Measurements from ENCODE around the gene PBX3. TPM values are rescaled to one million over a fixed set of nuclear protein-coding genes. Genes with fewer than 3 reads are reported as not detected.

PBX3 gene
- total and polyA plus RNA-seq, 2 donors (not counting 1 experiment from before 2014, with no cell fraction given) = 35.8 to 51.8 TPM

- peaks cover 2% of the 10 kb centered on the region for H3K4me1 ChIP-seq (ENCODE audit: control insufficient read depth, extremely low read depth, insufficient read depth, low read length)
- peak in 1 of 2 donors; percentile 82 for DNase-seq (ENCODE audit: low read depth in 2 of 2)
- no peak overlapping the region for H2AFZ ChIP-seq (ENCODE audit: low read length)
- H3K9me3 ChIP-seq (ENCODE audit: control insufficient read depth, insufficient read depth, low read depth, low read length) = no peaks in the 10 kb centered on the region
- H3K27me3 ChIP-seq (ENCODE audit: control insufficient read depth, insufficient read depth, low read length) = no peaks in the 10 kb centered on the region
- H3K36me3 ChIP-seq (ENCODE audit: control insufficient read depth, insufficient read depth, low read length) = no peaks in the 10 kb centered on the region
- peaks cover 39% of the 10 kb centered on the region for H3K79me2 ChIP-seq (ENCODE audit: control insufficient read depth, insufficient read depth, low read length)
- no peaks in the 10 kb centered on the region for H4K20me1 ChIP-seq (ENCODE audit: control insufficient read depth, extremely low read depth, insufficient read depth, low read length)
- H3K4me2 ChIP-seq (ENCODE audit: extremely low read depth, insufficient read depth, low read length) = no peak overlapping the region
- no peak for TF ChIP-seq CTCF (conservative IDR thresholded peaks at IDR 0.05 in 1 of 2, IDR thresholded peaks at IDR 0.05 in 1 of 2; ENCODE audit: low read depth in 1 of 2, low read length in 2 of 2)
- no peak for TF ChIP-seq EZH2 (IDR thresholded peaks at IDR 0.05; ENCODE audit: low read length, missing control alignments)
- no peak overlapping the region for H3K4me3 ChIP-seq (replicated peaks in 1 of 4; ENCODE audit: control extremely low read depth in 1 of 4, insufficient read depth in 1 of 4, low read depth in 3 of 4, low read length in 4 of 4)
- no peak overlapping the region for H3K9ac ChIP-seq (ENCODE audit: insufficient read depth, low read length)
- no peak overlapping the region for H3K27ac ChIP-seq (ENCODE audit: insufficient read depth, low read length)
Measured at GRCh38 chr9:125815568-125815967, 68.4 kb downstream of the PBX3 start.

- H3K36me3 ChIP-seq (ENCODE audit: control insufficient read depth, insufficient read depth, low read length) = no peaks in the 10 kb centered on the region
- H3K4me1 ChIP-seq (ENCODE audit: control insufficient read depth, extremely low read depth, insufficient read depth, low read length) = peaks cover 2% of the 10 kb centered on the region
- H3K9me3 ChIP-seq (ENCODE audit: control insufficient read depth, insufficient read depth, low read depth, low read length) = no peaks in the 10 kb centered on the region
- TF ChIP-seq EZH2 (IDR thresholded peaks at IDR 0.05; ENCODE audit: low read length, missing control alignments) (no peak), CTCF (conservative IDR thresholded peaks at IDR 0.05 in 1 of 2, IDR thresholded peaks at IDR 0.05 in 1 of 2; ENCODE audit: low read depth in 1 of 2, low read length in 2 of 2) (no peak)
- H4K20me1 ChIP-seq (ENCODE audit: control insufficient read depth, extremely low read depth, insufficient read depth, low read length) = no peaks in the 10 kb centered on the region
- H3K9ac ChIP-seq (ENCODE audit: insufficient read depth, low read length) = no peak overlapping the region
- peaks cover 35% of the 10 kb centered on the region for H3K79me2 ChIP-seq (ENCODE audit: control insufficient read depth, insufficient read depth, low read length)
- H3K4me2 ChIP-seq (ENCODE audit: extremely low read depth, insufficient read depth, low read length) = no peak overlapping the region
- H2AFZ ChIP-seq (ENCODE audit: low read length) = no peak overlapping the region
- H3K27ac ChIP-seq (ENCODE audit: insufficient read depth, low read length) = no peak overlapping the region
- DNase-seq (ENCODE audit: low read depth in 2 of 2) = no peak
- no peak overlapping the region for H3K4me3 ChIP-seq (replicated peaks in 1 of 4; ENCODE audit: control extremely low read depth in 1 of 4, insufficient read depth in 1 of 4, low read depth in 3 of 4, low read length in 4 of 4)
- no peaks in the 10 kb centered on the region for H3K27me3 ChIP-seq (ENCODE audit: control insufficient read depth, insufficient read depth, low read length)
Measured at GRCh38 chr9:125816321-125816720, 69.1 kb downstream of the PBX3 start.

- Histone ChIP-seq H3K36me3 (ENCODE audit: control insufficient read depth, insufficient read depth, low read length) (no peaks in the 10 kb centered on the region), H4K20me1 (ENCODE audit: control insufficient read depth, extremely low read depth, insufficient read depth, low read length) (no peaks in the 10 kb centered on the region), H3K79me2 (ENCODE audit: control insufficient read depth, insufficient read depth, low read length) (peaks cover 29% of the 10 kb centered on the region), H2AFZ (ENCODE audit: low read length) (no peak overlapping the region), H3K9me3 (ENCODE audit: control insufficient read depth, insufficient read depth, low read depth, low read length) (no peaks in the 10 kb centered on the region), H3K4me3 (replicated peaks in 1 of 4; ENCODE audit: control extremely low read depth in 1 of 4, insufficient read depth in 1 of 4, low read depth in 3 of 4, low read length in 4 of 4) (no peak overlapping the region), H3K27ac (ENCODE audit: insufficient read depth, low read length) (no peak overlapping the region), H3K9ac (ENCODE audit: insufficient read depth, low read length) (no peak overlapping the region), H3K4me1 (ENCODE audit: control insufficient read depth, extremely low read depth, insufficient read depth, low read length) (peaks cover 2% of the 10 kb centered on the region), H3K4me2 (ENCODE audit: extremely low read depth, insufficient read depth, low read length) (no peak overlapping the region), H3K27me3 (ENCODE audit: control insufficient read depth, insufficient read depth, low read length) (no peaks in the 10 kb centered on the region)
- DNase-seq (ENCODE audit: low read depth in 2 of 2) = peak in 1 of 2 donors; percentile 57
- TF ChIP-seq CTCF (conservative IDR thresholded peaks at IDR 0.05 in 1 of 2, IDR thresholded peaks at IDR 0.05 in 1 of 2; ENCODE audit: low read depth in 1 of 2, low read length in 2 of 2) (no peak), EZH2 (IDR thresholded peaks at IDR 0.05; ENCODE audit: low read length, missing control alignments) (no peak)
Measured at GRCh38 chr9:125820100-125820804, 73.1 kb downstream of the PBX3 start.
